Measurements from ENCODE around the gene FAXDC2. TPM values are rescaled to one million over a fixed set of nuclear protein-coding genes. Genes with fewer than 3 reads are reported as not detected.
A peak's percentile ranks its signal among the peaks of the same experiment; 100 is the strongest.

Gene FAXDC2
- total and polyA plus RNA-seq, 10 of the 15 experiments (the other 5 are each of a cell fraction or from before 2014, with no cell fraction given), result 0.13 to 1.8 (median 0.35) TPM

- Histone ChIP-seq H3K36me3 (ENCODE audit: control insufficient read depth in 2 of 2, insufficient read depth in 2 of 2, low read length in 1 of 2) (peaks cover 0 to 1% of the 10 kb centered on the region in 2 experiments; a peak in 3 of 4 replicates), H3K4me3 (peak overlapping the region; percentile 97), H3K79me2 (ENCODE audit: control insufficient read depth, insufficient read depth, low read length) (peaks cover 53% of the 10 kb centered on the region), H3K9ac (ENCODE audit: control insufficient read depth, insufficient read depth, low read length) (peak overlapping the region; percentile 80), H3K4me2 (ENCODE audit: control insufficient read depth, insufficient read depth) (peak overlapping the region; percentile 99), H4K20me1 (ENCODE audit: control insufficient read depth, insufficient read depth) (no peaks in the 10 kb centered on the region; the same call in 1 of the 2 replicates), H3K9me3 (replicated peaks; ENCODE audit: control insufficient read depth, insufficient read depth, low read length) (no peaks in the 10 kb centered on the region), H3K4me1 (ENCODE audit: control insufficient read depth, insufficient read depth, low read length) (peaks cover 17% of the 10 kb centered on the region), H2AFZ (ENCODE audit: control insufficient read depth, low read depth, low read length) (no peak overlapping the region), H3K27me3 (replicated peaks in 1 of 2; ENCODE audit: control insufficient read depth in 2 of 2, insufficient read depth in 2 of 2, low read length in 1 of 2) (no peaks in the 10 kb centered on the region), H3K27ac (ENCODE audit: control insufficient read depth, insufficient read depth) (peak overlapping the region; percentile 91)
- ChIA-PET SMC1A (ENCODE audit: uncharacterized antibody, unreplicated experiment) (interaction anchor here (0.7 to 1.0 kb wide), 4 partner anchors 9 to 146 kb away, joined by 3 to 5 read pairs (median 3); no protein-coding TSS in a partner anchor), POLR2A (interaction anchor here (0.9 to 1.3 kb wide), 3 partner anchors 79 to 102 kb away, joined by 3 read pairs; no protein-coding TSS in a partner anchor), CTCF (interaction anchor here (0.8 to 1.5 kb wide), 3 partner anchors 106 to 210 kb away, joined by 3 read pairs; no protein-coding TSS in a partner anchor), RAD21 (ENCODE audit: unreplicated experiment) (no interaction called here)
- intact Hi-C loops (cut with micrococcal nuclease; ENCODE audit: unreplicated experiment) (loop anchor here (5.0 kb wide), 1 partner anchor 208 kb away; no protein-coding TSS in a partner anchor), in situ Hi-C loops (cut with MboI) (loop anchor here (5.0 kb wide), 1 partner anchor 108 kb away; no protein-coding TSS in a partner anchor)
- no TSS peak for BruUV-seq (replicated peaks)
- no peak for ATAC-seq
- TF ChIP-seq CBFB (IDR thresholded peaks at IDR 0.05; ENCODE audit: low read depth) (no peak), TAF1 (IDR thresholded peaks at IDR 0.05; ENCODE audit: borderline replicate concordance, low read depth, low read length) (no peak), MYC (IDR thresholded peaks at IDR 0.05; ENCODE audit: insufficient read depth, insufficient read length, insufficient replicate concordance, low read length, severe bottlenecking) (no peak), KLF5 (IDR thresholded peaks at IDR 0.05; ENCODE audit: partially characterized antibody) (no peak), NFYA (IDR thresholded peaks at IDR 0.05; ENCODE audit: borderline replicate concordance, low read depth, low read length) (no peak), PML (IDR thresholded peaks at IDR 0.05; ENCODE audit: low read length) (no peak), E2F8 (IDR thresholded peaks at IDR 0.05; ENCODE audit: low read depth, partially characterized antibody) (no peak), SREBF1 (IDR thresholded peaks at IDR 0.05; ENCODE audit: low read length) (no peak), RFX5 (IDR thresholded peaks at IDR 0.05; ENCODE audit: low read depth, low read length) (no peak), ZZZ3 (IDR thresholded peaks at IDR 0.05; ENCODE audit: control insufficient read depth, insufficient read length, low read depth) (no peak), KDM1A (IDR thresholded peaks at IDR 0.05; ENCODE audit: borderline replicate concordance) (no peak), HDGF (IDR thresholded peaks at IDR 0.05) (no peak), NR2C2 (IDR thresholded peaks at IDR 0.05; ENCODE audit: borderline replicate concordance, control insufficient read depth, insufficient read length, low read depth) (no peak)
- TF ChIP-seq, protein P1, sequence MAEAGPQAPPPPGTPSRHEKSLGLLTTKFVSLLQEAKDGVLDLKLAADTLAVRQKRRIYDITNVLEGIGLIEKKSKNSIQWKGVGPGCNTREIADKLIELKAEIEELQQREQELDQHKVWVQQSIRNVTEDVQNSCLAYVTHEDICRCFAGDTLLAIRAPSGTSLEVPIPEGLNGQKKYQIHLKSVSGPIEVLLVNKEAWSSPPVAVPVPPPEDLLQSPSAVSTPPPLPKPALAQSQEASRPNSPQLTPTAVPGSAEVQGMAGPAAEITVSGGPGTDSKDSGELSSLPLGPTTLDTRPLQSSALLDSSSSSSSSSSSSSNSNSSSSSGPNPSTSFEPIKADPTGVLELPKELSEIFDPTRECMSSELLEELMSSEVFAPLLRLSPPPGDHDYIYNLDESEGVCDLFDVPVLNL (IDR thresholded peaks at IDR 0.05; ENCODE audit: low read depth, low read length), result no peak
- TF ChIP-seq, protein P2, sequence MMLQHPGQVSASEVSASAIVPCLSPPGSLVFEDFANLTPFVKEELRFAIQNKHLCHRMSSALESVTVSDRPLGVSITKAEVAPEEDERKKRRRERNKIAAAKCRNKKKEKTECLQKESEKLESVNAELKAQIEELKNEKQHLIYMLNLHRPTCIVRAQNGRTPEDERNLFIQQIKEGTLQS (IDR thresholded peaks at IDR 0.05; ENCODE audit: borderline replicate concordance, extremely low read depth, low read depth, low read length), result no peak
- no peak for FAIRE-seq
- 25% methylated on average over 5 of the region's 5 CpGs for WGBS (ENCODE audit: insufficient coverage, insufficient replicate concordance, low lambda C conversion rate, missing lambda C conversion rate)
- no peak for DNase-seq (ENCODE audit: low read depth, low spot score)
Measured at GRCh38 chr5:154860123-154860522, 9.7 kb upstream of the FAXDC2 start.
